HEK293 (cell line): ENCODE data around the gene NCAPG2.

Experiments
- CTCF ChIA-PET: fragments of 350-600 bp; formaldehyde crosslinking; extraction: SDS; loops from one replicate; lab custom pipeline; 2021; ENCODE audit warnings: antibody characterized with exemption; lab: Yijun Ruan, JAX
- POLR2A ChIA-PET: fragments of 300-600 bp; formaldehyde crosslinking; extraction: SDS; loops from one replicate; lab custom pipeline; 2020; ENCODE audit warnings: antibody characterized with exemption, inconsistent platforms; lab: Yijun Ruan, JAX
- H3K27ac ChIP-seq: fragments of 200-500 bp; sonication (Bioruptor generic); 2 replicates; pipeline ENCODE4 v1.5.1; 2014; ENCODE audit warnings: low read depth, low read length, control low read depth, inconsistent platforms; ENCODE audit errors: extremely low read depth
- H3K36me3 ChIP-seq, 2 experiments: fragments of 200-500 bp in 1 of 2; sonication (Bioruptor generic) in 1 of 2; 1 replicate in 1 of 2; 2 replicates in 1 of 2; pipeline ENCODE4 v1.5.1; 2014 to 2017; ENCODE audit warnings: inconsistent platforms in 2 of 2, low read length in 2 of 2; ENCODE audit not compliant: control insufficient read depth in 2 of 2, insufficient read depth in 1 of 2
- H3K4me1 ChIP-seq: fragments of 200-500 bp; sonication (Bioruptor generic); 2 replicates; pipeline ENCODE4 v1.5.1; 2014; ENCODE audit warnings: mild to moderate bottlenecking, low read length, inconsistent platforms; ENCODE audit not compliant: control insufficient read depth, insufficient read depth
- H3K4me3 ChIP-seq: 2 replicates; pipeline ENCODE4 v1.5.1; 2011; ENCODE audit warnings: low read depth, mild to moderate bottlenecking, control low read depth, low read length, moderate library complexity
- H3K9me3 ChIP-seq: fragments of 200-500 bp; sonication (Bioruptor generic); 2 replicates; pipeline ENCODE4 v1.5.1; 2014; ENCODE audit warnings: low read depth, low read length, inconsistent platforms; ENCODE audit not compliant: control insufficient read depth, insufficient read depth
- CTCF ChIP-seq: fragments of 450-650 bp; formaldehyde crosslinking; IDR thresholded peaks from 2 replicates; pipeline ENCODE4 v1.5.1; 2016; ENCODE audit warnings: missing biosample characterization, missing genetic modification characterization
- IKZF3 ChIP-seq: fragments of 450-650 bp; IDR thresholded peaks from 2 replicates; pipeline ENCODE4 v1.5.0; 2018; ENCODE audit warnings: missing biosample characterization, mild to moderate bottlenecking, missing genetic modification characterization, moderate library complexity
- KLF7 ChIP-seq: fragments of 450-650 bp; formaldehyde crosslinking; IDR thresholded peaks from 2 replicates; pipeline ENCODE4 v1.5.1; 2016; ENCODE audit warnings: missing biosample characterization, missing genetic modification characterization, borderline replicate concordance
- PRDM1 ChIP-seq: fragments of 450-650 bp; formaldehyde crosslinking; IDR thresholded peaks from 2 replicates; pipeline ENCODE4; 2016; ENCODE audit warnings: missing biosample characterization, missing genetic modification characterization
- REST ChIP-seq: fragments of 450-650 bp; formaldehyde crosslinking; IDR thresholded peaks from 2 replicates; pipeline ENCODE4 v1.5.1; 2016; ENCODE audit warnings: missing biosample characterization, missing genetic modification characterization
- SALL2 ChIP-seq: fragments of 450-650 bp; formaldehyde crosslinking; IDR thresholded peaks from 2 replicates; pipeline ENCODE4 v1.5.0; 2017; ENCODE audit warnings: missing biosample characterization, mild to moderate bottlenecking, missing genetic modification characterization, borderline replicate concordance
- SP2 ChIP-seq: fragments of 450-650 bp; formaldehyde crosslinking; IDR thresholded peaks from 2 replicates; pipeline ENCODE4 v1.5.1; 2016; ENCODE audit warnings: missing biosample characterization, missing genetic modification characterization
- ZBTB48 ChIP-seq: fragments of 450-650 bp; formaldehyde crosslinking; IDR thresholded peaks from 2 replicates; pipeline ENCODE4 v1.5.1; 2016; ENCODE audit warnings: missing biosample characterization, missing genetic modification characterization
- ZBTB49 ChIP-seq: fragments of 450-650 bp; formaldehyde crosslinking; IDR thresholded peaks from 2 replicates; pipeline ENCODE4 v1.5.1; 2016; ENCODE audit warnings: missing biosample characterization, missing genetic modification characterization, low read depth
- ZFP3 ChIP-seq: fragments of 450-650 bp; formaldehyde crosslinking; IDR thresholded peaks from 2 replicates; pipeline ENCODE4 v1.5.1; 2016; ENCODE audit warnings: low read depth, missing biosample characterization, missing genetic modification characterization
- ZNF169 ChIP-seq: fragments of 450-650 bp; formaldehyde crosslinking; IDR thresholded peaks from 2 replicates; pipeline ENCODE4 v1.5.1; 2016; ENCODE audit warnings: missing biosample characterization, missing genetic modification characterization
- ZNF184 ChIP-seq: fragments of 450-650 bp; IDR thresholded peaks from 2 replicates; pipeline ENCODE4 v1.5.1; 2018; ENCODE audit warnings: missing biosample characterization, mild to moderate bottlenecking, missing genetic modification characterization
- ZNF19 ChIP-seq: fragments of 450-650 bp; formaldehyde crosslinking; IDR thresholded peaks from 2 replicates; pipeline ENCODE4; 2016; ENCODE audit warnings: missing biosample characterization, missing genetic modification characterization, low read depth
- ZNF23 ChIP-seq: fragments of 450-650 bp; formaldehyde crosslinking; IDR thresholded peaks from 2 replicates; pipeline ENCODE4 v1.5.1; 2016; ENCODE audit warnings: missing biosample characterization, missing genetic modification characterization, borderline replicate concordance
- ZNF366 ChIP-seq: fragments of 450-650 bp; formaldehyde crosslinking; conservative IDR thresholded peaks from 2 replicates; pipeline ENCODE4 v1.5.1; 2016; ENCODE audit warnings: missing biosample characterization, missing genetic modification characterization
- ZNF394 ChIP-seq: fragments of 450-650 bp; formaldehyde crosslinking; IDR thresholded peaks from 2 replicates; pipeline ENCODE4 v1.5.1; 2016; ENCODE audit warnings: missing biosample characterization, missing genetic modification characterization, mild to moderate bottlenecking, moderate library complexity, borderline replicate concordance
- ZNF416 ChIP-seq: fragments of 450-650 bp; formaldehyde crosslinking; IDR thresholded peaks from 2 replicates; pipeline ENCODE4 v1.5.1; 2016; ENCODE audit warnings: missing biosample characterization, missing genetic modification characterization
- ZNF596 ChIP-seq: fragments of 450-650 bp; IDR thresholded peaks from 2 replicates; pipeline ENCODE4 v1.5.0; 2018; ENCODE audit warnings: missing biosample characterization, mild to moderate bottlenecking, missing genetic modification characterization, moderate library complexity
- ZNF670 ChIP-seq: fragments of 450-650 bp; formaldehyde crosslinking; IDR thresholded peaks from 2 replicates; pipeline ENCODE4 v1.5.1; 2016; ENCODE audit warnings: missing biosample characterization, missing genetic modification characterization, low read depth

NCAPG2 gene

GRCh38 chr7:158589653-158590052, 115.0 kb downstream of the NCAPG2 start:
- Histone ChIP-seq H3K4me1 (no peaks in the 10 kb centered on the region), H3K27ac (no peak overlapping the region), H3K9me3 (no peaks in the 10 kb centered on the region), H3K4me3 (no peak overlapping the region), H3K36me3 (no peaks in the 10 kb centered on the region)
- TF ChIP-seq ZFP3 (tag by site-specific recombination) (no peak), ZBTB48 (tag by site-specific recombination) (peak; percentile 96), PRDM1 (tag by site-specific recombination) (peak; percentile 100), ZNF169 (tag by site-specific recombination) (peak; percentile 100), ZNF23 (no peak), IKZF3 (tag by site-specific recombination) (no peak), ZNF596 (tag by site-specific recombination) (peak; percentile 73; the same call in 1 of the 2 replicates), ZNF366 (tag by site-specific recombination) (peak; percentile 74), ZNF416 (no peak), ZNF394 (tag by site-specific recombination) (no peak), ZNF19 (tag by site-specific recombination) (no peak), REST (tag by site-specific recombination) (no peak), ZNF670 (tag by site-specific recombination) (no peak), SALL2 (tag by site-specific recombination) (0 out of 2 replicates have a peak, but pooled peaks have one; percentile 13), ZBTB49 (tag by site-specific recombination) (no peak), ZNF184 (tag by site-specific recombination) (no peak), CTCF (tag by site-specific recombination) (no peak), SP2 (tag by site-specific recombination) (no peak), KLF7 (tag by site-specific recombination) (no peak)
- ChIA-PET CTCF (no interaction called here), POLR2A (no interaction called here)
